KG1 (cell line): Measurements from ENCODE around the gene SLC6A16.
"Not testable (repeated sequence)": the region's sequence is repeated elsewhere in the genome, so short reads cannot be mapped to it uniquely, and the experiment has no call there.

ENCODE experiments used
- DNase-seq: peaks from one replicate; lab custom pipeline; 2025; lab: John Stamatoyannopoulos, UW

SLC6A16 gene

DNA sequence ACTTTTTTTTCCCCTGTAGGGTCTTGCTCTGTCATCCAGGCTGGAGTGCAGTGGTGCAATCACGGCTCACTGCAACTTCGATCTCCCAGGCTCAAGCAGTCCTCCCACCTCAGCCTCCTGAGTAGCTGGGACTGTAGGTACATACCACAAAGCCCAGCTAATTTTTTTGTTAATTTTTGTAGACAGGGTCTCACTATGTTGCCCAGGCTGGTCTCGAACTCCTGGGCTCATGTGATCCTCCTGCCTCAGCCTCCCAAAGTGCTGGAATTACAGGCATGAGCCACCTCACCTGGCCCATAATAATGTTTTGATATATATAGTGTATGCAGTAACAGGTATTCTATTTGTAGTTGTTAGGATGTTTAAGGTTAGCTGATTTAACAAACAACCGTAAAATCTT is 6.2 kb upstream of the SLC6A16 start:
- DNase-seq = not testable (repeated sequence)

DNA sequence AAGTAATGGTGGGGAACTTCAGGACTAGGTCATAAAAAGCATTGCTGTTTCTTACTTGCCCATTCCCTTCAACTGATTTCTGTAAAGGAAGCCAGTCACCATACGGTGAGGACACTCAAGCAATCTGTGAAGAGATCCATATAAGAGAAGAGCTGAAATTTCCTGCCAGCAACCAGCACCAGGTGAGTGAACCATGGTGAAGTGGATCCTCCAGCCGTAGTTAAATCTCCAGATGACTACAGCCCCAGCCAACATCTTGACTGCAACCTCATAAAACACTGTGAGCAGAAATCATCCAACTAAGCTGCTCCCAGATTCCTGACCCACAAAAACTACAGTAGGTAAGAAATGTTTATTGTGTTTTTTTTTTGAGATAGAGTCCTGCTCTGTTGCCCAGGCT is 3.8 kb upstream of the SLC6A16 start:
- DNase-seq = no peak

DNA sequence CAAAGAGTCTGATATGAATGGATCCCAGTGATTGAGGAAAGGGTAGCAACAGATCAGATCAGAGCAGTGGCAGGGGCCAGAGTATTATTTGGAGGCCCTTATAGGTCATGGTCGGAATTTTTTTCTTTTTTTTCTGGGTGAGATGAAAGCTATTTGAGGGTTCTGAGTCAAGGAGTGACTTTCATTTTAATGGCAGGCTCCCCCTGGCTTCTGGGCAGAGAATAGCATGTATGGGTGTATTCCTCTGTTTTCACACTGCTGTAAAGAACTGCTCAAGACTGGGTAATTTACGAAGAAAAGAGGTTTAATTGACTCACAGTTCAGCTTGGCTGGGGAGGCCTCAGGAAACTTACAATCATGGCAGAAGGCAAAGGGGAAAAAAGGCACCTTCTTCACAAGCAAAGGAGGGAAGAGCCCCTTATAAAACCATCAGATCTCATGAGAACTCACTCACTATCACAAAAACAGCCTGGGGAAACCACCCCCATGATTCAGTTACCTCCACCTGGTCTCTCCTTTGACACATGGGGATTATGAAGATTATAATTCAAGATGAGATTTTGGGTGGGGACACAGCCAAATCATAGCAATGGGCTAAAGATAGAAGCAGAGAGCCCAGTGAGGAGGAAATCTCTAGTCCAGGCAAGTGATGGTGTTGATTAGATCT is 3.0 kb upstream of the SLC6A16 start:
- peak; percentile 24 for DNase-seq

DNA sequence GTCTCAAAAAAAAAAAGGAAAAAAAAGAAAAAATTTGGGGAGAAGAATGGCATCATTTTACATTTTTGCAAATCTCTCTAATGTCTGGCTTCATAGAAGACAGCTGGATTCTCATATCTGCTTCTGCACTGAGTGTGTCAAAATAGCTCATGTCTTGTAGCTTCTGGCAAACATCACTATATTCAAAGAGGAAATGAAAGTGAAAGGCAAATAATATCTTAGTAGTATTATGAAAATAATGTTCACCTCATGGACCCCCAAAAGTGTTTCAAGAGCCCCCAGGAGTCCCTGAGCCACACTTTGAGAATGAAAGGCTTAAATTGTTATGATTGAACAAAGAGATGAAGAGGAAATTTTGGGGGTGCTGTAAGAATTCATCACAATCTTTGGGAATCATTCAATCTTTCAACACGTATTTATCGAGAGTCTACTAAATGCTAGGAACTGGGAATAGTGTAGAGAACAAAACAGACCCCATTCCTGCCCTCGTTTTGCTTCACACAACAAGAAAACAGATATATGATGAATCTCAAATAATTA is 1.2 kb upstream of the SLC6A16 start:
- no peak for DNase-seq

DNA sequence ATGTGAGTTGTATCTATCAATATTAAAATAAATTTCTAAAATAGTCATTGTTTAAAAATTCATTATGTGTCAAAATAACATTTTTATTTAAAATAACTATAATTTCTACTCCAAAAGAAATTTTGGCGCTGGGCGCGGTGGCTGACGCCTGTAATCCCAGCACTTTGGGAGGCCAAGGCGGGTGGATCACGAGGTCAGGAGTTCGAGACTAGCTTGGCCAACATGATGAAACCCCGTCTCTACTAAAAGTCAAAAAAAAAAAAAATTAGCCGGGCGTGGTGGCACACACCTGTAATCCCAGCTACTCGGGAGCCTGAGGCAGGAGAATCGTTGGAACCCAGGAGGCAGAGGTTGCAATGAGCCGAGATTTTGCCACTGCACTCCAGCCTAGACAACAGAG is 765 bp upstream of the SLC6A16 start:
- DNase-seq = not testable (repeated sequence)

DNA sequence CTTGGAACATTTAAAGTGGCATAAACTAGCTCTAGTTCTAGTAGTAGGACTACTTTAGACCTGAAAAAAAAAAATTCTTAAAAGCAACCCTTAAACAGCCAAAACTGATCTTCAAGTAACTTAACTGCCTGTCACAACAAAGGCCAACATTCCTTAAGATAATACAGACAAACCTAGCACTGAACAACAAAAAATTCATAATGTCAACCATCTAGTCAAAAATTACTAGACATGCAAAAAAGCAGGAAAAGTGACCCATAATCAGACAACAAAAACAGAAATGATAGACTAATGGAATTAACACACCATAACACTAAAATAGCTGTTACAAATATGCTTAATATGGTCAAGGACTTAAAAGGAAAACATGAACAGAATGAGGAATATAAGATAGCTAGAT is 6.7 kb downstream of the SLC6A16 start:
- DNase-seq = no peak

DNA sequence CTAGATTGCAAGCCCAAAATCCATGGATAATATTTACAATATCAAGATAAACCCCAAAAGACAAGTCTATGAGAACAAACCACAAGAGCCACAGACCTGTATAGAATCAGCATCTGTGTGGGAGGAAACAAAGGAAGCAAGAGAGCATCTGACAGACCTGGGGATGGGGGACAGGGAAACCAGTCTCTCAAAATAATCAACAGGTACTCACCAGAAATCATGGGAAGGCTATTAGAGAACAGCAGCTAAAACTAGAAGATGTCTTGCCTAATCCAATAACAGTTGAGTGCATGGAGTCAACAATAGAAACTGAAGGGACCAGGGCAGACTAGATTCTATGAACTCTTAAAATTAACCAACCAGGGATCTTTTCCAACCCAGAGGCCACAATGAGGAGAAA is 8.7 kb downstream of the SLC6A16 start:
- no peak for DNase-seq

DNA sequence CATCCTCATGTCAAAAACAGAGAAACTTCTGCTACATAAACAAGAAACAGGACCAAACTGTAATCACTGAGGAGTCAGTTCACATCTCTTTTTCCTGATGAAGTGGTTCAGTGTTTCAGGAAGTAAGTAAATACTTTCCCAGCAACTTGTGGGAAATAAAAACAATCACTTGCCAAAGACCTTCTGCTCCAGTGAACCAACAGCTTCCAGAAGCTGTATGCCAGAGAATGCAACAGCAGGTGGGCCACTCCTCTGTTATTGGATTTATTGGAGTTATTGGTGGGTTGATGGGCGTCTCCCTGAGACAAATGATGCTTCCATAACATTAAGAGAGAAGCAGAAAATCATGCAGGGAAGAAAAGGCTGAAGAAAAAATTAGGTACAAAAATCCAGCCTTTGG is 9.9 kb downstream of the SLC6A16 start:
- no peak for DNase-seq

DNA sequence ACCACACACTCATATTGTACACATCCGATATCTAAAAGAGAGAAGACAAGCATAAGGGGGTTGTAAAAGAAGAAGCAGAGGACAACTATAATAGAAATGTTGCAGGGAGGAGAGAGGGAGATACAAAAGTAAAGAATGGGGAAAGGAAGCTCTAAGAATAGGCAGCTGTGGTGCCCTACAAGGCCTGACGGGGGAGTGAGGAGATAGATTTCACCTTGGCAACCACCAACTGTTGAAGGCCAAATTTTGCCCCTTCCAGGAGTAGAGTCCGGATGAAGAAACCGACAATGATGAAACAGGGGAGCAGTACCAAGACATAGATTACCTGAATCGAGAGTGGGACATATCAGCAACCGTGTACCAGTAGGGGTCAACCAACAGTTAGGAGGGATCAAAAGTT is 15.9 kb downstream of the SLC6A16 start:
- DNase-seq = no peak

DNA sequence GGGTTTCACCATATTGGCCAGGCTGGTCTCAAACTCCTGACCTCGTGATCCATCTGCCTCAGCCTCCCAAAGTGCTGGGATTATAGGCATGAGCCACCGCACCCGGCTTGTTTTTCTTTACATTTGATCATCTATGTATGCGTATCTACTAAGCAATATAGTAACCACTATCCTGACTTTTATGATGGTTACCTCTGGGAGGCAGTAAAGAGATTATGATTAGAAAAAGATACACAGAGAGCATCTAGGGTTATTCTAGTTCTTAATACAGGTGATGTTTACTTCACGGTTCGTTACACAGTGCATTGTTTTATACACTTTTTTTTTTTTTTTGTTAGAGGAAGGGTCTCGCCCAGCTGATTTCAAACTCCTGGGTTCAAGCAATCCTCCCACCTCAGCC is 18.3 kb downstream of the SLC6A16 start:
- DNase-seq = not testable (repeated sequence)

DNA sequence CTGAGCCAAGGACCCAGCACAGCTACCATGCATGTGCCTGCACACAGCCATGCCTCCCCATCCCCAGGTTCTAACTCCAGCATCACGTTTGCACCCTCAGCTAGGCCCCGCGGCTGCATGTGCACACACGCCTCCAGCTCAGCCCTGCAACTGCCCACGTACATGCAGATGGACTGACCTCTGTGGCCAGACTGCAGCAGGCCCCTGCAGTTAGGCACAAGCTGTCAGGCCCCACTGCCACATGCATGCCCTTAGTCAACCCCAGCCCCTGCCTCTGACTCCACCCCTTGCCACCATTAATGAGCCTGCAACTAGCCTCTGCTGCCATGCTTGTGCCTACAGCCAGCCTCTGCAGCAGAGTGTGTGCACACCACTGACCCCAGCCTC is 23.1 kb downstream of the SLC6A16 start:
- no peak for DNase-seq

DNA sequence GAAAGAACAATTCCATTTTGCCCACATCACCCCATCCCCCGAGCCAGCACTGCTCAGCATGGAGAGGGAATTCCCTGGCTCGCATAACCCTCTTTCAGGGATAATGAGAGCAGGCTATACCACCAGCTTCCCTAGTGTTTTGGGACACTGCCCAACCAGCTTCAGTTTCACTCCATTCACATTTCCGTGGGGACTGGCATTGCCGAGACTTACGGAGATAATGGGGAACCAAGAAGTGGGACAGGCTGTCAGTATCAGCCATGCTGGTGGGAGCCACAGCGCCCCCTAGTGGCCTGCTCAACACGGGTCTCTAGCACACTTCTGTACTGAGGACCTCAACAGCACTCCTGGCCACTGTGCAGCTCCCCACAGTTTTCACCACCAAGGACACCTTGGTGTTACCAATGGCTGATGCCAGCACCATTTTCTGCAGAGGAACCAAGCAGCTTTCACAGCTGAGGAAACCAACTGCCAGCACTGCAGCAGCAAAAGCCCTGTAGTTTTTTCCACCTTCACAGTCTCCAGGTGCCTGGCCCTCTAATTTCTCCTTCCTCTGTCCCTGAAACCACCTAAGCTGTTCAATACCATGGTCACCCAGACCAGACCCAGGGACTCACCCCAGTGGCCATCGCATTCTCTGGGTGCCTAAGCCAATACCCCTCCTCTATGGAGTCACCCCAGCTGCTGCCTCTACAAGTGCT is 23.7 kb downstream of the SLC6A16 start:
- peak; percentile 81 for DNase-seq

DNA sequence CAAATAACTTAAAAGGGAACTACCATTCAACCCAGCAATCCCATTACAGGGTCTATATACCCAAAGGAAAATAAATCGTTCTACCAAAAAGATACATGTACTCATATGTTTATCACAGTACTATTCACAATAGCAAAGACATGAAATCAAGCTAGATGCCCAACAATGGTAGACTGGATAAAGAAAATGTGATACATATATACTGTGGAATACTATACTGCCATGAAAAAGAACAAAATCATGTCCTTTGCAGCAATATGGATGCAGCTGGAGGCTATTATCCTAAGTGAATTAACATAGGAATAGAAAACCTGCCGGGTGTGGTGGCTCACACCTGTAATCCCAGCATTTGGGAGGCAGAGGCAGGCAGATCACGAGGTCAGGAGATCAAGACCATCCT is 26.3 kb downstream of the SLC6A16 start:
- not testable (repeated sequence) for DNase-seq

DNA sequence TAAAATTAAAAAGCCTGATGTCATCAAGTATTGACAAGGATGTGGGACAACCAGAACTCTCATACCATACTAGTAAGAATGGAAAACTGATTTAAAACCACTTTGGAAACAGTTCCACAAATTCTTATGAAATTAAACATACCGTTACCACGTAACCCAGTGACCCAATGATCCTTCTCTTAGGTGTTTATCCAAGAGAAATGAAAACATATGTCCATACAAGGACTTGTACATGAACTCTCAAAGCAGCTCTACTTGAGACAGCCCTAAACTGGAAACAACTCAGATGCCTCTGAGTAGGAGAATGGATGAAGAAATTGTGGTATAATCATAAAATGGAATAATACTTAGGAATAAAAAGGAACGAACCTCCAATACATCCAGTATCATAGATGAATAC is 27.6 kb downstream of the SLC6A16 start:
- DNase-seq = no peak

DNA sequence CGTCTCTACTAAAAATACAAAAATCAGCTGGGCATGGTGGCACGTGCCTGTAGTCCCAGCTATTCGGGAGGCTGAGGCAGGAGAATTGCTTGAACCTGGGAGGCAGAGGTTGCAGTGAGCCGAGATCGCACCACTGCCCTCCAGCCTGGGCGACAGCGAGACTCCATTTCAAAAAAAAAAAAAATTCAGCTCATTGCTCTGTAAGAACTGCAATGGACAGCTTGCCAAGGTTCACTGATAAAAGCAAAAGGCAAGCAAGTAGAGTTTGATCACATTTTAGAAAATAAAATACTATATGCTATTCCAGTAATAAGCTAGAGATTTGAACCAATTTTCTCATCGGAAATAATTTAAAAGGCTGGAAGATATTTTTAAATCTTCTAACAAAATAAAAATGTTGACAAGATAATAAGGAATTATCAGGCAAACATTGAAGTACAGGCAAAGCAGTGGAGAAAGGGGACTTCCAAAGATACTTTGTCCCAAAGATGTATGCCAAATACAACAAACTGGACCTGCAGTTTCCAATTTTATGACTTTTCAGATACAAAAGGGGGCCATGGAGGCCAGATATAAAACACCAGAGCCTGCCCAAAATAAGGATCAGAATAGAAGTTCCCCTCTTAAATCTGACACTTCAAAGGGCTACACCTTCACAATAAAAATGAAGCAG is 29.6 kb downstream of the SLC6A16 start:
- DNase-seq = no peak

DNA sequence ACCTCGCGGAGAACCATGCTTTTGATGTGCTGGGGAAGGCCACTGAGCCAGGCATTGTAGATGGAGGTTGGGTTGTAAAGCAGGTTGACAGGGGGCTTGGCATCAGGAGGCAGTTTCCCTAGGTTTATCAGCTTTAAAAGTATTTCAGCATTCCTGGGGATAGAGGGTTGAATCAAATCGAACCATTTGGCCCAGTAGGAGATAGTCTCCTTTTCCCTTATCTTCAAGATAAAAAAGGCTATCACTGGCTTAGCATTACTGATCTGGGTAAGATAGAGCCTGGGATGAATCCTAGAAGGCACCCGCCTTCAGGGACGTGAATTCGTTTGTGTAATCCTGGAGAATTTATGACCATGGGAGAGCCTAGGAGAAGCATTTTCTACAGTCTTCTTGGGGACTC is 30.6 kb downstream of the SLC6A16 start:
- no peak for DNase-seq

DNA sequence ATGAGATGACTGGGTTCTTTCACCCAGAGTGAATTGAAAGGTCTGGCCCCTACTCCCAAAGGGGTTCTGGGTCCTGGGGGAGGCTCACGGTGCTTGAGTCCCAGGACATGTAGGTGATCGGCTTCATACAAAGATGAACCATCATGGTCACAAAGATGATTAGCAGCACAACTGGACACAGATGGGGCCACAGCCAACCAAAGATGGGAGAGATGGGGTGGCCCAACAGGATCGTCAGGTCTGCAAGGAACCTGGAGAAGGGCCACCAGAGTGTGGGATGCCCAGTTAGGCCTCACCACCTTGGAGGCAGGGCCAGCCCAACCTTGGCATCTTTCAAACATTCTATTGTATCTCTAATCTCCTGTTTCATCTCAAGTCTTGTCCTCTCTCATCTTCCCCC is 34.5 kb downstream of the SLC6A16 start:
- DNase-seq = no peak

DNA sequence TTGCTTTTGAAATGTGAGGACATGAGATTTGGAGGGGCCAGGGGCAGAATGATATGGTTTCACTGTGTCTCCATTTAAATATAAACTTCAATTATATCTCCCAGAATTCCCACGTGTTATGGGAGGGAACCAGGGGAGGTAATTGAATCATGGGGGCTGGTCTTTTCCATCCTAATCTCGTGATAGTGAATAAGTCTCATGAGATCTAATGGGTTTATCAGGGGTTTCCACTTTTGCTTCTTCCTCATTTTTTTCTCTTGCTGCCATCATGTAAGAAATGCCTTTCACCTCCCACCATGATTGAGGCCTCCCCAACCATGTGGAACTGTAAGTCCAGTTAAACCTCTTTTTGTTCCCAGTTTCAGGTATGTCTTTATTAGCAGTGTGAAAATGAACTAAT is 35.7 kb downstream of the SLC6A16 start:
- not testable (repeated sequence) for DNase-seq

DNA sequence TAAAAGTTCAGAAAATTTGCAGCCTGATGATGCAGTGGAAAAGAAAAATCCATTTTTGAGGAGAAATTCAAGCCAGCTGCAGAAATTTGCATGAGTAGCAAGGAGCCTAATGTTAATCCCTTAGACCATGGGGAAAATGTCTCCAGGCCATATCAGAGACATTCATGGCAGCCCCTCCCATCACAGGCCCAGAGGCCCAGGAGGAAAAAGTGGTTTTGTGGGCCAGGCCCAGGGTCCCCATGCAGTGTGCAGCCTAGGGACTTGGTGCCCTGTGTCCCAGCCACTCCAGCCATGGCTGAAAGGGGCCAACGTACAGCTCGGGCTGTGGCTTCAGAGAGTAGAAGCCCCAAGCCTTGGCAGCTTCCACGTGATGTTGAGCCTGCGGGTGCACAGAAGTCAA is 36.8 kb downstream of the SLC6A16 start:
- not testable (repeated sequence) for DNase-seq

DNA sequence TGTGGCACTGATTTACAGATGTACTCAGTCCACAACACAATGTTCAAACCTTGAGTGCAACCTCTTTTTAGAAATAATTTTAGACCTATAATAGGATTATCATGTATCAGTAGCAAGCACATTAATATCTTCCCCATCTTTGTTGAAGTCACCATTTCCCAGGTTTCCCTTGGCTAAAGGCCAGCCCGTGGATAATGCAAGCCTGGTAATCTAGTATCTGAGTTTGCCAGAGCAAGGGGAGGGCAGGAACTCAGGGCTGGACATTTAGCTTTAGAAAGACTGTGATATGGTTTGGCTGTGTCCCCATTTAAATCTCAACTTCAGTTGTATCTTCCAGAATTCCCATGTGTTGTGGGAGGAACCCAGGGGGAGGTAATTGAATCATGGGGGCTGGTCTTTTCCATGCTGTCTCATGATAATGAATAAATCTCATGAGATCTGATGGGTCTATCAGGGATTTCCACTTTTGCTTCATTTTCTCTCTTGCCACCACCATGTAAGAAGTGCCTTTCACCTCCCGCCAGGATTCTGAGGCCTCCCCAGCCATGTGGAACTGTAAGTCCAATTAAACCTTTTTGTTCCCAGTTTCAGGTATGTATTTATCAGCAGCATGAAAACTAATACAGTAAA is 37.7 kb downstream of the SLC6A16 start:
- DNase-seq = no peak

DNA sequence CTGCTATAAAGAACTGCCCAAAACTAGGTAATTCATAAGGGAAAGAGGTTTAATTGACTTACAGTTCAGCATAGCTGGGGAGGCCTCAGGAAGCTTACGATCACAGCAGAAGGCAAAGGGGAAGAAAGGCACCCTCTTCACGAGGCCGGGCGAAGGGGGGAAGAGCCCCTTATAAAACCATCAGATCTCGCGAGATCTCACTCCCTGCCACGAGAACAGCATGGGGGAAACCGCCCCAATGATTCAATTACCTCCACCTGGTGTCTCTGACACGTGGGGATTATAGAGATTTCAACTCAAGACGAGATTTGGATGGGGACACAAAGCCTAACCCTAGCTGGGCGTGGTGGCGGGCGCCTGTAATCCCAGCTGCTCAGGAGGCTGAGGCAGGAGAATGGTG is 42.8 kb downstream of the SLC6A16 start:
- DNase-seq = no peak

DNA sequence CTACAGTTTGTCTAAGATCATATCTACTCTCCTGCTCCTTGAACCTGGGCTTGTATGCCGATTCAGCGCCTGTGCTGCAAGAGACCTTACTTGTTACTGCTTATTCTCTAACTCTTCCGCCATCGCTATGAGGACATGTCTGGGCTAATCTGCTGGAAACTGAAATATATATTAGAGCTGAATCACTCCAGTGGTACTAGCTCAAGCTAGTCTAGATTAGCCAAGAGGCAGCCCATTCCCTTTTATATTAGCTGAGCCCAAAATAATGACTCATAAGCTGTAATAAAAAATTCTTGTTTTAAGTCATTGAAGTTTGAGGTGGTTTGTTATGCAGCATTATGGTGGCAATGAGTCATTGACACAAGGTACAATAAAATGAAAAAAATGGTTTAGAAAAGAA is 52.8 kb downstream of the SLC6A16 start:
- no peak for DNase-seq
